Fibroblast of villous mesenchyme (primary cell): ENCODE results near the gene RING1. TPM values are rescaled to one million over a fixed set of nuclear protein-coding genes. Genes with fewer than 3 reads are reported as not detected.

Experiments
- DNase-seq: peaks from one replicate; pipeline ENCODE4 v3.0.0-alpha.2; 2010; ENCODE audit warnings: low read depth
- H3K4me3 ChIP-seq: 2 replicates; pipeline ENCODE4 v1.5.1; 2011; ENCODE audit warnings: low read depth, mild to moderate bottlenecking, low read length
- total RNA-seq: library from RNA; depleted of rRNA; stranded (reverse); fragments of >200 nt; gene quantifications from 2 replicates; pipeline ENCODE4 v1.2.3, GENCODE V29; 2012
- TF ChIP-seq, protein P1 (sequence below): IDR thresholded peaks from 2 replicates; pipeline ENCODE4 v1.5.1; 2012; ENCODE audit warnings: low read depth, mild to moderate bottlenecking, low read length; ENCODE audit not compliant: insufficient read depth

The RING1 gene
- total RNA-seq, 1 donor: 27.2 TPM

- DNase-seq: no peak
- no peak overlapping the region for H3K4me3 ChIP-seq
- TF ChIP-seq, protein P1, sequence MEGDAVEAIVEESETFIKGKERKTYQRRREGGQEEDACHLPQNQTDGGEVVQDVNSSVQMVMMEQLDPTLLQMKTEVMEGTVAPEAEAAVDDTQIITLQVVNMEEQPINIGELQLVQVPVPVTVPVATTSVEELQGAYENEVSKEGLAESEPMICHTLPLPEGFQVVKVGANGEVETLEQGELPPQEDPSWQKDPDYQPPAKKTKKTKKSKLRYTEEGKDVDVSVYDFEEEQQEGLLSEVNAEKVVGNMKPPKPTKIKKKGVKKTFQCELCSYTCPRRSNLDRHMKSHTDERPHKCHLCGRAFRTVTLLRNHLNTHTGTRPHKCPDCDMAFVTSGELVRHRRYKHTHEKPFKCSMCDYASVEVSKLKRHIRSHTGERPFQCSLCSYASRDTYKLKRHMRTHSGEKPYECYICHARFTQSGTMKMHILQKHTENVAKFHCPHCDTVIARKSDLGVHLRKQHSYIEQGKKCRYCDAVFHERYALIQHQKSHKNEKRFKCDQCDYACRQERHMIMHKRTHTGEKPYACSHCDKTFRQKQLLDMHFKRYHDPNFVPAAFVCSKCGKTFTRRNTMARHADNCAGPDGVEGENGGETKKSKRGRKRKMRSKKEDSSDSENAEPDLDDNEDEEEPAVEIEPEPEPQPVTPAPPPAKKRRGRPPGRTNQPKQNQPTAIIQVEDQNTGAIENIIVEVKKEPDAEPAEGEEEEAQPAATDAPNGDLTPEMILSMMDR: no peak
Observed at GRCh38 chr6:33168639-33169038, 39.7 kb upstream of the RING1 start.

- TF ChIP-seq, protein P1: no peak
- no peak overlapping the region for H3K4me3 ChIP-seq
- DNase-seq: no peak
Observed at GRCh38 chr6:33169291-33170175, 38.8 kb upstream of the RING1 start.

GRCh38 chr6:33170176-33171015 is 37.9 kb upstream of the RING1 start:
- H3K4me3 ChIP-seq: no peak overlapping the region
- no peak for DNase-seq
- TF ChIP-seq, protein P1: no peak

GRCh38 chr6:33171016-33171879 is 37.1 kb upstream of the RING1 start:
- no peak for DNase-seq
- no peak overlapping the region for H3K4me3 ChIP-seq
- TF ChIP-seq, protein P1: no peak

DNA sequence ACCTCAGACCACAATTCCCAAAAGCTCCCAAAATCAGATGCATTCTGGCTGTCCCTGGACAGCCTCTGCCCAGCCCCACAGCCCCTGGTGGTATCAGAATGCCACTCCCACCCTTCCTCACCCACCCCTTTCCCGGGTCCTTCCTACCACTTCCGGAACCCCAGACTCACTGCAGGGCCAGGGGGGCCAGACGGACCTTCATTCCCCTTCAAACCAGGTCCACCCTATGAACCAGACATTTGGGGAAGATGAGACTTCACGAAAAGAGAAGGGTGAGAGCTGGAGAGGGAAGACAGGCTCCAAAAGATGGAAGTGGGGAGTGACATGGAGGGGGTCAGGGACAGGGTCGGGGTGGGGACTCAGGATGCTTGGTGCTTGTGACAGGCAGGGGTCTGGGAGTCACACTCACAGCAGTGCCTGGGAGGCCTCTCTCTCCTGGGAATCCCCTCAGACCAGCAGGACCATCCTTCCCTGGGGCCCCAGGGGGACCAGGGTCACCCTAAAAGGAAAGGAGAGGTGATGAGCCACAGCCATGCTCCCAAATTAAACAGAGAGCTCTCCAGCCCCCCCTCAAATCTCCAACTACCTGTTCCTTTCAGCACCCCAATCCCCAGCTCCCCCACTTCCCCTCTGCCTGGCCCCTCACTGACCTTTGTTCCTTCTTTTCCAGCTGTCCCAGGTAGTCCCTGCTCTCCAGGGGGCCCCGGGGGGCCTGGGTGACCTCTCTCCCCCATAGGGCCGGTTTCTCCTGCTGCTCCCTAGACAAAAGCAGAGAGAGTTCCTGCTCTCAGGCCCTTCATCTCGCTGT is 36.2 kb upstream of the RING1 start:
- DNase-seq: no peak
- TF ChIP-seq, protein P1: no peak
- no peak overlapping the region for H3K4me3 ChIP-seq
